Body of pancreas (tissue), 4 donors: Measurements from ENCODE around the gene PCSK5. TPM values are rescaled to one million over a fixed set of nuclear protein-coding genes. Genes with fewer than 3 reads are reported as not detected.

Experiments
- ATAC-seq: fragments of 150-250 bp; one replicate; pipeline ENCODE4 v1.9.1; 2016
- DNase-seq, 4 donors: peaks; one replicate each; pipeline ENCODE4 v3.0.0-alpha.2; 2019
- H3K27ac ChIP-seq, 4 donors: fragments of 200-600 bp; sonication (generic); 1 replicate in 3 of 4; 2 replicates in 1 of 4; pipeline versions ENCODE4 v1.5.1 to v1.6.1; 2016 to 2019; ENCODE audit warnings: mild to moderate bottlenecking in 1 of 4, mixed read lengths in 1 of 4, moderate library complexity in 1 of 4
- H3K27me3 ChIP-seq, 2 donors: fragments of 200-600 bp; sonication (generic); one replicate each; pipeline ENCODE4 v1.6.0; 2016; ENCODE audit warnings: mild to moderate bottlenecking in 1 of 2
- H3K36me3 ChIP-seq, 2 donors: fragments of 200-600 bp; sonication (generic); replicated peaks in 1 of 2; 2 replicates each; pipeline ENCODE4 v1.5.1; 2016; ENCODE audit warnings: low read depth in 2 of 2; ENCODE audit not compliant: insufficient read depth in 1 of 2
- H3K4me1 ChIP-seq: fragments of 200-600 bp; sonication (generic); one replicate; pipeline ENCODE4 v1.6.0; 2016
- H3K4me3 ChIP-seq, 2 donors: fragments of 200-600 bp; sonication (generic); 1 replicate in 1 of 2; 2 replicates in 1 of 2; pipeline ENCODE4 v1.5.1; 2016 to 2019
- H3K9me3 ChIP-seq, 3 donors: fragments of 200-600 bp; sonication (generic); 1 replicate in 2 of 3; 2 replicates in 1 of 3; pipeline ENCODE4 v1.5.1; 2016
- CTCF ChIP-seq, 7 experiments: fragments of 450-650 bp in 4 of 7; fragments of 200-600 bp in 3 of 7; sonication (generic) in 3 of 7; IDR thresholded peaks; one replicate each; pipeline ENCODE4 v1.5.1; 2016 to 2019; ENCODE audit warnings: antibody characterized with exemption in 7 of 7
- POLR2A ChIP-seq, 3 donors: fragments of 450-650 bp; IDR thresholded peaks; one replicate each; pipeline ENCODE4 v1.6.1; 2016; ENCODE audit warnings: antibody characterized with exemption in 3 of 3, mild to moderate bottlenecking in 2 of 3
- whole genome bisulfite sequencing, 2 donors: methylation state at CpG; one replicate each; pipeline ENCODE4 v1.1.5; 2017; 5-methylcytosine and 5-hydroxymethylcytosine counted together
- intact Hi-C: fragments of 100-400 bp; cut with DNase I; formaldehyde crosslinking; loops from one replicate; pipeline ENCODE4 v1.15.1; 2023
- total RNA-seq, 2 donors: library from RNA; depleted of rRNA; stranded (reverse); fragments of >200 nt; gene quantifications; one replicate each; pipeline ENCODE4 v1.1.0, GENCODE V29; 2016

Gene PCSK5
- total RNA-seq, 2 donors from 2014 or later = 11.2 to 12.2 TPM

GRCh38 chr9:76185432-76185831, 295.0 kb downstream of the PCSK5 start:
- Histone ChIP-seq H3K4me3 (no peak overlapping the region), H3K27ac (no peak overlapping the region), H3K27me3 (no peaks in the 10 kb centered on the region), H3K9me3 (no peaks in the 10 kb centered on the region), H3K36me3 (no peaks in the 10 kb centered on the region), H3K4me1 (peaks cover 13% of the 10 kb centered on the region)
- ATAC-seq (no peak), DNase-seq (no peak)
- 92 to 100% methylated on average over 1 of the region's 1 CpG for WGBS, 2 donors
- TF ChIP-seq CTCF (IDR thresholded peaks at IDR 0.05) (no peak), POLR2A (IDR thresholded peaks at IDR 0.05) (no peak)
- intact Hi-C loops = no loop called here

- no peaks in the 10 kb centered on the region for H3K4me1 ChIP-seq
- no peaks in the 10 kb centered on the region for H3K27me3 ChIP-seq
- no peak for TF ChIP-seq CTCF (IDR thresholded peaks at IDR 0.05)
- TF ChIP-seq POLR2A (IDR thresholded peaks at IDR 0.05) = no peak
- ATAC-seq (no peak), DNase-seq (no peak)
- H3K9me3 ChIP-seq = no peaks in the 10 kb centered on the region
- H3K27ac ChIP-seq = no peak overlapping the region
- WGBS, 2 donors = 93 to 95% methylated on average over 11 of the region's 11 CpGs
- H3K36me3 ChIP-seq = no peaks in the 10 kb centered on the region
- intact Hi-C loops = no loop called here
- H3K4me3 ChIP-seq = no peak overlapping the region
These were observed 297.8 kb downstream of the PCSK5 start for GRCh38 chr9:76188286-76188685.

- DNase-seq (no peak), ATAC-seq (no peak)
- intact Hi-C loops = no loop called here
- no peaks in the 10 kb centered on the region for H3K4me1 ChIP-seq
- H3K9me3 ChIP-seq = no peaks in the 10 kb centered on the region
- no peak overlapping the region for H3K4me3 ChIP-seq
- peaks cover 0 to 2% of the 10 kb centered on the region in 2 donors for H3K36me3 ChIP-seq
- no peak for TF ChIP-seq CTCF (IDR thresholded peaks at IDR 0.05)
- TF ChIP-seq POLR2A (IDR thresholded peaks at IDR 0.05) = no peak
- WGBS, 2 donors = 83 to 95% methylated on average over 3 of the region's 3 CpGs
- no peak overlapping the region for H3K27ac ChIP-seq
- H3K27me3 ChIP-seq = no peaks in the 10 kb centered on the region
These were observed 298.4 kb downstream of the PCSK5 start for GRCh38 chr9:76188905-76189304.

GRCh38 chr9:76191493-76191892, 301.0 kb downstream of the PCSK5 start:
- Histone ChIP-seq H3K27ac (no peak overlapping the region), H3K36me3 (peaks cover 0 to 2% of the 10 kb centered on the region in 2 donors), H3K4me3 (no peak overlapping the region), H3K9me3 (no peaks in the 10 kb centered on the region), H3K4me1 (no peaks in the 10 kb centered on the region), H3K27me3 (no peaks in the 10 kb centered on the region)
- ATAC-seq = no peak
- WGBS, 2 donors = 92% methylated on average over 5 of the region's 5 CpGs
- TF ChIP-seq CTCF (IDR thresholded peaks at IDR 0.05) (no peak), POLR2A (IDR thresholded peaks at IDR 0.05) (no peak)
- DNase-seq = no peak
- intact Hi-C loops = no loop called here

GRCh38 chr9:76192013-76192412, 301.5 kb downstream of the PCSK5 start:
- WGBS, 2 donors = 85 to 98% methylated on average over 3 of the region's 3 CpGs

More at GRCh38 chr9:76192013-76192412, 301.5 kb downstream of the PCSK5 start:
- Histone ChIP-seq H3K9me3 (no peaks in the 10 kb centered on the region), H3K27me3 (no peaks in the 10 kb centered on the region), H3K4me1 (no peaks in the 10 kb centered on the region), H3K4me3 (no peak overlapping the region), H3K36me3 (peaks cover 0 to 2% of the 10 kb centered on the region in 2 donors), H3K27ac (no peak overlapping the region)
- DNase-seq = no peak
- ATAC-seq = no peak
- no peak for TF ChIP-seq POLR2A (IDR thresholded peaks at IDR 0.05)
- TF ChIP-seq CTCF (IDR thresholded peaks at IDR 0.05) = no peak
- intact Hi-C loops = no loop called here
